Heart left ventricle (tissue), 16 donors: Measurements from ENCODE around the gene SYNDIG1. TPM values are rescaled to one million over a fixed set of nuclear protein-coding genes. Genes with fewer than 3 reads are reported as not detected.

Experiments used
- ATAC-seq, 4 donors: fragments of 200-7000 bp; cut with Tn5 transposase; one replicate each; pipeline ENCODE4 v1.9.1; 2020 to 2022; ENCODE audit warnings: moderate library complexity in 4 of 4, mild to moderate bottlenecking in 3 of 4, moderate number of reproducible peaks in 1 of 4
- DNase-seq, 5 donors: peaks; one replicate each; pipeline ENCODE4 v3.0.0-alpha.2; 2020
- H3K27ac ChIP-seq, 12 donors: fragments of 200-600 bp; sonication (generic) in 4 of 12; one replicate each; pipeline versions ENCODE4 v1.5.0 to v1.8.0; 2016 to 2022; ENCODE audit warnings: mild to moderate bottlenecking in 2 of 12
- H3K27me3 ChIP-seq, 9 donors: fragments of 200-600 bp; sonication (generic) in 2 of 9; one replicate each; pipeline versions ENCODE4 v1.5.1 to v1.8.0; 2016 to 2022; ENCODE audit warnings: mild to moderate bottlenecking in 3 of 9
- H3K36me3 ChIP-seq, 9 donors: fragments of 200-600 bp; sonication (generic) in 2 of 9; one replicate each; pipeline versions ENCODE4 v1.5.0 to v1.8.0; 2018 to 2022; ENCODE audit warnings: mild to moderate bottlenecking in 2 of 9
- H3K4me1 ChIP-seq, 12 donors: fragments of 200-600 bp; sonication (generic) in 4 of 12; one replicate each; pipeline versions ENCODE4 v1.5.0 to v1.8.0; 2016 to 2022; ENCODE audit warnings: mild to moderate bottlenecking in 3 of 12
- H3K4me3 ChIP-seq, 12 donors: fragments of 200-600 bp; sonication (generic) in 4 of 12; one replicate each; pipeline versions ENCODE4 v1.5.0 to v1.8.0; 2017 to 2022; ENCODE audit warnings: mild to moderate bottlenecking in 9 of 12, moderate library complexity in 4 of 12
- H3K9me3 ChIP-seq, 12 donors: fragments of 200-600 bp; sonication (generic) in 4 of 12; one replicate each; pipeline versions ENCODE4 v1.5.0 to v1.8.0; 2016 to 2022; ENCODE audit warnings: mild to moderate bottlenecking in 1 of 12
- POLR2A ChIP-seq, 2 donors: fragments of 450-650 bp; IDR thresholded peaks; one replicate each; pipeline ENCODE4 v1.6.1; 2017; ENCODE audit warnings: antibody characterized with exemption in 2 of 2, mild to moderate bottlenecking in 2 of 2, moderate library complexity in 2 of 2
- WGBS, 4 donors: extraction: QIAGEN DNeasy Blood & Tissue Kit in 2 of 4; methylation state at CpG; one replicate each; pipeline versions ENCODE4 v1.1.5 to v1.1.7; 2013 to 2018; 5-methylcytosine and 5-hydroxymethylcytosine counted together
- intact Hi-C, 10 donors: fragments of 100-400 bp; cut with DNase I; formaldehyde crosslinking; loops; one replicate each; pipeline versions ENCODE4 v1.11.1 to v1.14.2; 2022
- long read RNA-seq, 3 donors: library from polyadenylated mRNA; unstranded; transcript quantifications; one replicate each; pipeline ENCODE4 v2.0.0, GENCODE V29; 2020 to 2021
- polyA plus RNA-seq, 2 donors: library from polyadenylated mRNA; stranded (reverse); fragments of 200-250 nt; gene quantifications; one replicate each; pipeline ENCODE4 v1.2.3, GENCODE V29; 2013
- total RNA-seq, 9 donors: library from RNA; depleted of rRNA in 2 of 9; stranded (reverse); fragments of >200 nt in 2 of 9; fragmentation: NEBNext Ultra II Directional in 3 of 9; extraction: Animal tissue kit (Norgen Biotek cat#: 25700) in 3 of 9; gene quantifications; one replicate each; pipeline versions ENCODE4 v1.1.0 to v1.2.4, GENCODE V29; 2016 to 2023
- TF ChIP-seq, protein P1 (sequence below), 12 donors: fragments of 200-600 bp; sonication (generic) in 4 of 12; IDR thresholded peaks; one replicate each; pipeline versions ENCODE4 v1.5.0 to v1.8.0; 2018 to 2022; ENCODE audit warnings: antibody characterized with exemption in 12 of 12, mild to moderate bottlenecking in 5 of 12
- donor health status: ischemic (EF 13 %, LVEDD 7.1; RV severe dilation, severe dysfunction).
- donor health status: healthy with polysubstance abuse.
- donor health status: DM: no; HTN: yes; CAD: no.
- donor health status: DM: no; HTN: no; CAD: no.
- donor health status: ischemic (EF 25% LVEDD 6.9; RV normal size, moderate dysfunction).
- donor health status: ischemic (EF 25% LVEDD 5.7; RV mildly dilated, moderate dysfunction).
- donor health status: healthy.
- donor health status: DM: yes; HTN: yes; CAD: no.
- donor health status: ischemic (EF 35%, LVEDD 5.7; RV mildly dilated, moderate dysfunction).
- donor health status: nonischemic (EF 11% LVEDD 7.7; RV severe dilation, severe dysfunction).
- donor health status: DM: yes; HTN: yes; CAD: no.
- donor health status: PGD.
- donor health status: ischemic (EF 29% LVEDD 5.4; RV normal size, mild dysfunction).
- donor health status: nonischemic (EF 23%, LVEDD 6.1; RV moderate dilation, normal function).

SYNDIG1 gene
- total RNA-seq = 10 to 100 TPM; 14.1 to 41.8 (median 24.2) TPM
- 10 to 100 TPM in 1 of 2 donors, 1 to 10 TPM in 1; 8.4 to 21.7 TPM for polyA plus RNA-seq
- long read RNA-seq, donor 1, transcript SYNDIG1-201 (4 exons, 2,522 nt) = major isoform, 28 of 59 reads
- long read RNA-seq, donor 1, partial matches to known transcripts = 6 of 59 reads
- long read RNA-seq, donor 1, other reads (novel, unspliced or antisense) = 25 of 59 reads
- long read RNA-seq, donor 2, transcript SYNDIG1-201 (4 exons, 2,522 nt) = major isoform, 59 of 258 reads
- long read RNA-seq, donor 2, partial matches to known transcripts = 45 of 258 reads
- long read RNA-seq, donor 2, other reads (novel, unspliced or antisense) = 154 of 258 reads
- long read RNA-seq, donor 3, transcript SYNDIG1-201 (4 exons, 2,522 nt) = major isoform, 31 of 74 reads
- long read RNA-seq, donor 3, partial matches to known transcripts = 16 of 74 reads
- long read RNA-seq, donor 3, other reads (novel, unspliced or antisense) = 27 of 74 reads

DNA sequence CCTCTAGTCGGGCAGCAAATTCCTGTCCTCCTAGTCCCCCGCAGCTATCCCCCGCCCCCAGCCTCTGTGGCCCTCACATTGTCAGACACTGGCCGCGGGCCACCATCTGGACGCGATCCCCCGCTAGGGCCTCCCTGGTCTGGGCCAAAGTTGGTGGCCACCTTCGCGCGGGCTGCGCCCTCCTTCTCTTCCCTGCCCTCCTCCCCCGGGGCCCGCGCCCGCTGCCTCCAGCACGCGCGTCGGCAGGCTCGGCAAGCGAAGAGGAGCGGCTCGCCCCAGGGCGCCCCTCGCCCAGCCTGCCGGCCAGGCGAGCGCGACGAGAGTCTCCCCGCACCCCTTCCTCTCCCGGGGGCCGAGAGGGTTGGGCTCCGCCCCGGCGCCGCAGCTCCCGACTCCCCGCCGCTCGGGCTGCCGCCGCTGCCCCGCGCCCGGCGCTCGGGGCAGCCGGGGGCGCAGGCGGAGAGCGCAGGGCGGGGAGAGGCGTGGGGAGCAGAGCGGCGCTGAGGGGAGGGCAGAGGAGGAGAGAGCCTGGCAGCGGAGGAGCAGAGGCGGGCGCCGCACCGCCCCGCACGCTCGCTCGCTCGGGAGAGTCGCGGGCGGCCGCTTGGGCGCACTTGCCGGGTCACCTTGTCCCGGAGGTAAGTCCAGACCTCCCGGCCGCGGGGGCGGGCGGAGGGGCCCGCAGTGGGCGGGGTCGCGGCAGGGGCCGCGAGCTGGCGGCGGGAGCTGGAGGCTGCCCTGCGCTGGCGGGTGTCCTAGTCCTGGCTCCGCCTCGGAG lies at the start of gene SYNDIG1:
TSS of gene SYNDIG1 (plus strand) at position 514 of the 778 bp plus-strand sequence. CDS start 73,469 bp downstream, outside the sequence.
- H3K9me3 ChIP-seq = no peaks in the 10 kb centered on the region
- intact Hi-C loops = loop anchor here in 3 of 10 donors (5.0 to 10.0 kb wide), 2 partner anchors 33 to 315 kb away; no protein-coding TSS in a partner anchor
- WGBS, 4 donors = 1 to 2% (median 1%) methylated on average over 23 to 91 of the region's 91 CpGs
- H3K36me3 ChIP-seq = no peaks in the 10 kb centered on the region
- H3K4me1 ChIP-seq = peaks cover 0 to 49% (median 4%) of the 10 kb centered on the region in 12 donors
- H3K27me3 ChIP-seq = peaks cover 0 to 48% (median 7%) of the 10 kb centered on the region in 9 donors
- DNase-seq (peak in 4 of 5 donors; percentile 38 to 67 (median 53)), ATAC-seq (peak in 3 of 4 donors; percentile 33 to 75 (median 69))
- H3K27ac ChIP-seq = peak within 1 kb of the TSS; percentile 49 to 90 (median 79)
- peak within 1 kb of the TSS; percentile 37 to 67 (median 58) for H3K4me3 ChIP-seq
- TF ChIP-seq, protein P1, sequence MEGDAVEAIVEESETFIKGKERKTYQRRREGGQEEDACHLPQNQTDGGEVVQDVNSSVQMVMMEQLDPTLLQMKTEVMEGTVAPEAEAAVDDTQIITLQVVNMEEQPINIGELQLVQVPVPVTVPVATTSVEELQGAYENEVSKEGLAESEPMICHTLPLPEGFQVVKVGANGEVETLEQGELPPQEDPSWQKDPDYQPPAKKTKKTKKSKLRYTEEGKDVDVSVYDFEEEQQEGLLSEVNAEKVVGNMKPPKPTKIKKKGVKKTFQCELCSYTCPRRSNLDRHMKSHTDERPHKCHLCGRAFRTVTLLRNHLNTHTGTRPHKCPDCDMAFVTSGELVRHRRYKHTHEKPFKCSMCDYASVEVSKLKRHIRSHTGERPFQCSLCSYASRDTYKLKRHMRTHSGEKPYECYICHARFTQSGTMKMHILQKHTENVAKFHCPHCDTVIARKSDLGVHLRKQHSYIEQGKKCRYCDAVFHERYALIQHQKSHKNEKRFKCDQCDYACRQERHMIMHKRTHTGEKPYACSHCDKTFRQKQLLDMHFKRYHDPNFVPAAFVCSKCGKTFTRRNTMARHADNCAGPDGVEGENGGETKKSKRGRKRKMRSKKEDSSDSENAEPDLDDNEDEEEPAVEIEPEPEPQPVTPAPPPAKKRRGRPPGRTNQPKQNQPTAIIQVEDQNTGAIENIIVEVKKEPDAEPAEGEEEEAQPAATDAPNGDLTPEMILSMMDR (IDR thresholded peaks at IDR 0.05) = no peak
- TF ChIP-seq POLR2A (IDR thresholded peaks at IDR 0.05) = peak in 1 of 2 donors; percentile 22

DNA sequence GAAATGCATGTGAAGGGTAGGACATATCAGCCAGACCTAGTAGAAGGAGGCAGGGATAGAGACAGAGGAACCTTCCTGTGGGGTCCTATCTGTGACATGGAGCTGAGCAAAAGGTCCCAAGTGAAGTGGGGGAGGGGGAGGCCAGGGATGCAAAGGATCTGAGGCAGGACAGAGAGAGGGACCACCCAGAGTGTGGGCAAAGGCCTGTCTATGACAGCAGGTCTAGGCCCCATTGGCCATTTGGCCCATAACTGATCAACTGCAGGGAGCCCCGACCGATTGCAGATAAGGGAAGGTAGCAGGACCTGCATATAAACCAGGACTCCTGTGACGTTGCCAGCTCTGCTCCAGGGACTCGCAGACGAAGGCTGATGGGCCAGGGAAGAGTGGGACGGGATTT lies 49.6 kb upstream of the SYNDIG1 start:
- Histone ChIP-seq H3K4me1 (peaks cover 0 to 3% (median 0%) of the 10 kb centered on the region in 12 donors), H3K27ac (no peak overlapping the region), H3K4me3 (no peak overlapping the region), H3K9me3 (peaks cover 0 to 17% (median 12%) of the 10 kb centered on the region in 12 donors), H3K36me3 (no peaks in the 10 kb centered on the region), H3K27me3 (no peaks in the 10 kb centered on the region)
- 77 to 86% (median 82%) methylated on average over 6 of the region's 6 CpGs for WGBS, 4 donors
- no peak for TF ChIP-seq POLR2A (IDR thresholded peaks at IDR 0.05)
- TF ChIP-seq, protein P1 (IDR thresholded peaks at IDR 0.05) = no peak
- intact Hi-C loops = no loop called here
- no peak for DNase-seq
- peak in 1 of 4 donors; percentile 24 for ATAC-seq

DNA sequence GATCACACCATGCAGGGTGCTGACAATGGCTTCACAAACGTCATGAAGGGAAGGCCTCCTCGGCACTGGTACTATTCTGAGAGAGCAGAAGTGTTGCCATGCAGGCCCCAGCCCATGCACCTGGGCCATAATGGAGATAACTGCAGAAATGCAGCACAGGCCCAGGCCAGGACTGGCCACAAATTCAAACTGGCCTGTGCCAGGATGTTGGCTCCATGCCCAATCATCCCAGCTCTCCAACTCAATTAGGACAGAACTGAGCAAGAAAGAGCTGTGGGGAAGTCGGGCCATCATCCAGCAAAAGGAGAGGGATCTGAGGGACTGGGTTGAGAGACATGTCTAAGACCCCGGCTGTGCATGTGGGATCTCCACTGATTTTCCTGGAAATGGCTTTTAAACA lies 48.9 kb upstream of the SYNDIG1 start:
- no peak for TF ChIP-seq POLR2A (IDR thresholded peaks at IDR 0.05)
- TF ChIP-seq, protein P1 (IDR thresholded peaks at IDR 0.05) = no peak
- intact Hi-C loops = no loop called here
- DNase-seq (no peak), ATAC-seq (peak in 2 of 4 donors; percentile 11 to 27)
- Histone ChIP-seq H3K9me3 (peaks cover 0 to 11% (median 6%) of the 10 kb centered on the region in 12 donors), H3K27me3 (no peaks in the 10 kb centered on the region), H3K36me3 (no peaks in the 10 kb centered on the region), H3K27ac (no peak overlapping the region), H3K4me3 (no peak overlapping the region), H3K4me1 (peaks cover 0 to 3% (median 0%) of the 10 kb centered on the region in 12 donors)
- WGBS, 4 donors = 67 to 100% (median 77%) methylated on average over 2 to 4 of the region's 4 CpGs
